Measurements from ENCODE around the gene SNX4. TPM values are rescaled to one million over a fixed set of nuclear protein-coding genes. Genes with fewer than 3 reads are reported as not detected.

SNX4 gene
- total RNA-seq, 4 donors from 2014 or later = 39.0 to 71.5 (median 51.9) TPM

DNA sequence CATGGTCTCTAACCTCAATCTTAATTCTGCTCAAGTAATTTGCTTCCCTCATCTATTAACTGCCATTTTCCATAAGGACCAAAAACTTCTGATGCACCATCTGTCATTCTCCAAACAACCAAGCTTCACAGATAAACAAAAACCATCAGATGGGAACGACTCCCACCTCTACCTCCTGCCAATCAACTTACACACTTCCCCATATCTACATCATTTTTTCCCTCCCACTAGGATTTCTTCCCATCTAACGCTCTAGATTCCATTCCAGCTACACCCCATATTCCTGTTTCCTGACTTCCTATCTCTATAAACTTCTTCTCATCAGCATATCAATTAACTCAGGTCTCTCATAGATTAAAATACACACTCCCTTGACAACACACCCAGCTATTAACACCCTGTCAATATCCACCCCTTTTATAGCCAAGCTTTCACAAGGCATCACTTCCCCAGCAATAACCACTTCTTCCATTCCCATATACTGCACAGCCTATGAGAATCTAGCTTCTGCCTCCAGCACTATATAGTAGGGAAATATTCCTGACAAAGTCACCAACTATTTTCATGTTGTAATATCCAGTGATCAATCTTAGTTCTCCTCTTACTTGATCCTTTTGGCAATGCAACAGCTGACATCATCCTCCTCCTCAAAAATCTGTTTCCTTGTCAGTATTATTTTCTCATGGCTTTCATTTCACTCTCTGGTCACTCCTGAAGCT is 39.2 kb downstream of the SNX4 start:
- Histone ChIP-seq H3K27me3 (no peaks in the 10 kb centered on the region), H3K4me3 (no peak overlapping the region), H3K36me3 (peaks cover 0 to 63% (median 0%) of the 10 kb centered on the region in 3 donors), H3K27ac (no peak overlapping the region), H3K9me3 (no peaks in the 10 kb centered on the region), H3K4me1 (no peaks in the 10 kb centered on the region)
- TF ChIP-seq, protein P1, sequence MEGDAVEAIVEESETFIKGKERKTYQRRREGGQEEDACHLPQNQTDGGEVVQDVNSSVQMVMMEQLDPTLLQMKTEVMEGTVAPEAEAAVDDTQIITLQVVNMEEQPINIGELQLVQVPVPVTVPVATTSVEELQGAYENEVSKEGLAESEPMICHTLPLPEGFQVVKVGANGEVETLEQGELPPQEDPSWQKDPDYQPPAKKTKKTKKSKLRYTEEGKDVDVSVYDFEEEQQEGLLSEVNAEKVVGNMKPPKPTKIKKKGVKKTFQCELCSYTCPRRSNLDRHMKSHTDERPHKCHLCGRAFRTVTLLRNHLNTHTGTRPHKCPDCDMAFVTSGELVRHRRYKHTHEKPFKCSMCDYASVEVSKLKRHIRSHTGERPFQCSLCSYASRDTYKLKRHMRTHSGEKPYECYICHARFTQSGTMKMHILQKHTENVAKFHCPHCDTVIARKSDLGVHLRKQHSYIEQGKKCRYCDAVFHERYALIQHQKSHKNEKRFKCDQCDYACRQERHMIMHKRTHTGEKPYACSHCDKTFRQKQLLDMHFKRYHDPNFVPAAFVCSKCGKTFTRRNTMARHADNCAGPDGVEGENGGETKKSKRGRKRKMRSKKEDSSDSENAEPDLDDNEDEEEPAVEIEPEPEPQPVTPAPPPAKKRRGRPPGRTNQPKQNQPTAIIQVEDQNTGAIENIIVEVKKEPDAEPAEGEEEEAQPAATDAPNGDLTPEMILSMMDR (IDR thresholded peaks at IDR 0.05) = no peak
- TF ChIP-seq POLR2A (IDR thresholded peaks at IDR 0.05) (no peak), EP300 (IDR thresholded peaks at IDR 0.05) (no peak)
- 75 to 88% methylated on average over 2 of the region's 2 CpGs for WGBS, 2 donors
- DNase-seq (ENCODE audit: low spot score in 2 of 2) = no peak

DNA sequence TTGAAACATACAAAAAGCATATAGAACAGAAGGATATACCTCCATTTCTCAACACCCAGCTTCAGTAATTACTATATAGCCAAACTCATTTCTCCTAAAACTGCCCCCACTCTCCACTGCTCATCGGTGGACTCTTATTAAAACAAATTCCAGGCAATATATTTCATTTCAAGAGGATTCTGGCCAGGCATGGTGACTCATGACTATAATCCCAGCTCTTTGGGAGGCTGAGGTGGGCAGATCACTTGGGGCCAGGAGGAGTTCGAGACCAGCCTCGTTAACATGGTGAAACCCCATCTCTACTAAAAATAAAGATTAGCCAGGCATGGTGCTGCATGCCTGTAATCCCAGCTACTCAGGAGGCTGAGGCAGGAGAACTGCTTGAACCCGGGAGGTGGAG is 40.9 kb downstream of the SNX4 start:
- H3K36me3 ChIP-seq = peaks cover 0 to 59% (median 0%) of the 10 kb centered on the region in 3 donors
- H3K4me3 ChIP-seq = no peak overlapping the region
- TF ChIP-seq, protein P1 (IDR thresholded peaks at IDR 0.05) = no peak
- no peak for TF ChIP-seq POLR2A (IDR thresholded peaks at IDR 0.05)
- H3K4me1 ChIP-seq = no peaks in the 10 kb centered on the region
- H3K27me3 ChIP-seq = no peaks in the 10 kb centered on the region
- no peak for DNase-seq (ENCODE audit: low spot score in 2 of 2)
- WGBS, 2 donors = 90 to 97% methylated on average over 4 of the region's 4 CpGs
- H3K27ac ChIP-seq = no peak overlapping the region
- H3K9me3 ChIP-seq = no peaks in the 10 kb centered on the region

DNA sequence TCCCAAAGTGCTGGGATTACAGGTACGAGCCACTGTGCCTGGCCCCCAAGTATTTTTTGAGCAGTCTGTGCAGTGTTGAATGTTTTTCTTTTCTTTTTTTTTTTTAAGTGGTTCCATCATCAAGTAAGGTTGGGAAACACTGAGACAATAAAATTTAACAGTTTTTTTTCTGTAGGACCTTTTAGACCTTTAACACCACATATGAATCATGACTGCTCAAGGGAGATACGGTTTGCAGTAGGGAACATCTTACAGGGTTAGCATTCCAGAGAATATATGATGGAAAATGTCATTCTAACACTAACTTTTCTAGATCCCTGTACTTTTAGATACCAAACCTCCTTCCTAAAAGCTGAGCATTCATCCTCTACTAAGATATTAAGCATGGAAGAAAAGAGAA is 41.7 kb downstream of the SNX4 start:
- Histone ChIP-seq H3K4me1 (no peaks in the 10 kb centered on the region), H3K27me3 (no peaks in the 10 kb centered on the region), H3K9me3 (no peaks in the 10 kb centered on the region), H3K27ac (no peak overlapping the region), H3K36me3 (peaks cover 0 to 64% (median 0%) of the 10 kb centered on the region in 3 donors), H3K4me3 (no peak overlapping the region)
- TF ChIP-seq, protein P1 (IDR thresholded peaks at IDR 0.05) = no peak
- TF ChIP-seq POLR2A (IDR thresholded peaks at IDR 0.05) (no peak), EP300 (IDR thresholded peaks at IDR 0.05) (no peak)
- 75 to 78% methylated on average over 2 of the region's 2 CpGs for WGBS, 2 donors
- no peak for DNase-seq (ENCODE audit: low spot score in 2 of 2)

DNA sequence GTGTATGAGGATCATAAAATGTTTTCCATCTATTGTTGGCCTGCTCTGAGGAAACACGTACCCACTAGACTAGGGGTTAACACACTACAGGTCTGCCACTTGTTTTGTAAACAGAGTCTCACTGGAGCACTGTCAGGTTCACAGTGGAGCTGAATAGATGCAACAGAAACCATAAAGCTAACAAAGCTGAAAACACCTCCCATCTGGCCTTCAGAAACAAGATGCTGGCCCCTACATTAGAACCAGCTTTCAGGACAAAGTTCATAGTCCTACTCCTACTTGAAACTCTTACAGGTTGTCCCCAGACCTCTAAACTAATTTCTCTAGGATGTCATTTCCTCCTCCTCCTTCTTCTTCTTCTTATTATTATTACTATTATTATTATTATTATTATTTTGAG is 42.3 kb downstream of the SNX4 start:
- H3K9me3 ChIP-seq = no peaks in the 10 kb centered on the region
- H3K27me3 ChIP-seq = no peaks in the 10 kb centered on the region
- H3K4me1 ChIP-seq = no peaks in the 10 kb centered on the region
- WGBS, 2 donors = 90 to 92% methylated on average over 1 of the region's 1 CpG
- H3K36me3 ChIP-seq = peaks cover 0 to 71% (median 0%) of the 10 kb centered on the region in 3 donors
- TF ChIP-seq, protein P1 (IDR thresholded peaks at IDR 0.05) = no peak
- TF ChIP-seq EP300 (IDR thresholded peaks at IDR 0.05) = no peak
- TF ChIP-seq POLR2A (IDR thresholded peaks at IDR 0.05) = no peak
- DNase-seq (ENCODE audit: low spot score in 2 of 2) = no peak
- no peak overlapping the region for H3K27ac ChIP-seq
- H3K4me3 ChIP-seq = no peak overlapping the region

DNA sequence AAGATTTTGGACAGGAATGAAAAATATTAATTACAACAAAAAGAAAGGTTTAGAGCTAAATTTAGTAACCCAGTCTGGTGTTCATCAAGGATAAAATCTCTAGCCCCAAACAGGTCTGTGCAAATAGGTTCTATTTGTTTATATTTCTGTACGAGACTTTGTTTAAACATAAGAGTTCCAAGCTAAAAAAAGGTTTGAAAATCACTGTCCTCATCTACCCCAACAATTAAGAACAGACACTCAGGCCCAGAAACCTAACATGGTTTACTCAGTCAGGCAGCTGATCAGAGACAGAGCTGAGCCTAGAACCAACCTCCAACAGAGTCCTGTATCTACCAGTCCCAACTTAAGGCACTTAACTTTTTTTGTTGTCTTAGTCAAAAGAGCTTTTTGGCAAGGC is 49.3 kb downstream of the SNX4 start:
- no peak for DNase-seq (ENCODE audit: low spot score in 2 of 2)
- Histone ChIP-seq H3K27ac (no peak overlapping the region), H3K27me3 (no peaks in the 10 kb centered on the region), H3K36me3 (peaks cover 2 to 83% (median 17%) of the 10 kb centered on the region in 3 donors), H3K4me1 (no peaks in the 10 kb centered on the region), H3K4me3 (no peak overlapping the region), H3K9me3 (no peaks in the 10 kb centered on the region)
- TF ChIP-seq POLR2A (IDR thresholded peaks at IDR 0.05) = no peak
- no peak for TF ChIP-seq EP300 (IDR thresholded peaks at IDR 0.05)
- TF ChIP-seq, protein P1 (IDR thresholded peaks at IDR 0.05) = no peak
- 78 to 79% methylated on average over 1 of the region's 1 CpG for WGBS, 2 donors
